Measurements from ENCODE around the gene TSPYL4.
"Not testable (repeated sequence)": the region's sequence is repeated elsewhere in the genome, so short reads cannot be mapped to it uniquely, and the experiment has no call there.

Gene TSPYL4

DNA sequence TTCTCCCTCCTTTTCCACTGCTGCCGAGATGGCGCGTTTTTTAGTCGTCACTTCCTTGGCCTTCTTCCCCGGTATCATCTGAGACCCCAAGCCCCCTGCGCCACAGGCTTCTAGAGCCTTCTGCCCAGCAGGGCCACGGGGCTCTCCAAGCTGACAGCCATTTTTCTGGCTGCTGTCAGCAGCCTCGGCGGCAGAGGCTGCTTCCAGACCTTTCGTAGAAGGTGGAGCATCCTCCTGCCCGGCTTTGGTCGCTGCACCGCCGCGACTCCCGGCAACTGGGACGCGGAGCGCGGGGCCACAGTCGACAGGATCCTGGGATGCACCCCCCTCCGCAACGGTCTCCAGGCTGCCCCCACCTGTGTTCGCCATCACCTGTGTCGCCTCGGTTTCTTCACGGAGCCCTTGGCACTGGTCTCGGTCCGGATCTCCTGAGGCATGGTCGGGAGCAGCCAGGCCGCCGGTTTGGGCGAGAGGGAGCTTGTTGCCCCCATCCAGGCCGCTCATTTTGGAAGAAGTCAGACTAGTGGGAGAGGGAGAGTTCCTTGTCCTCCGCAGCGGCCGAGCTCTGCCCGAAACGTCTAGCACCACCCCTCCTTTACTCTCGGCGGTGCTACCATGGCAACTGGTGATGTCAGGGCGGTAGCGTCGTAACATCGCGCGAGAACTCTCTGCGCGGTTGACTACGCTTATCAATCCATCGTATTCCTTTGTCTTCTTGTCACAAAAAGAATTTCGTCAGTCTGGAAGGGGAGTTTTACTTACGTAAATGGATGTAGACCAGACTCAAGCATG, at the start of gene TSPYL4:
TSPYL4 (minus strand) TSS at position 571 of the 792 bp plus-strand sequence; CDS start at position 504, 67 bp downstream.
- DNase-seq (ENCODE audit: low spot score) = peak; percentile 92

- no peak for DNase-seq (ENCODE audit: low spot score)
These were observed 47.2 kb upstream of the TSPYL4 start for GRCh38 chr6:116301104-116301503.

DNA sequence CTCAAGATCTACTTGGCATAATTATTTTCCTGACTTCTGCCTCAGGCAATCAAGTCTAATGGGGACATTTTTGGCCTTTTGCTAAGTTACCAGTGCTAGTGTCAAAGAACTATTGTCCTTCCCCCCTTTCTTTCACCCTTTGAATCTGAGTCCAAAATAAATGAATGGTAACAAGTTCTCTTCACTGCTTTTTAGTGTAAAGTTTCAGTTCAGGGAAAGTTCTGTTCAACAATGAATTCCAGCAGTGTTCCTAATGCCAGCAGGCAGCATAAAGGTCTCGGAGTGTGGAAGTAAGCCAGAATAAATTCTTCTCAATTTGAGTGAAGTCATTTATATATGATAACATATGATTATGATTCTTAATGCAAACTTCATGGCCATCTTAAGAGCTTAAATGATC, 46.7 kb upstream of the TSPYL4 start:
- no peak for DNase-seq (ENCODE audit: low spot score)

DNA sequence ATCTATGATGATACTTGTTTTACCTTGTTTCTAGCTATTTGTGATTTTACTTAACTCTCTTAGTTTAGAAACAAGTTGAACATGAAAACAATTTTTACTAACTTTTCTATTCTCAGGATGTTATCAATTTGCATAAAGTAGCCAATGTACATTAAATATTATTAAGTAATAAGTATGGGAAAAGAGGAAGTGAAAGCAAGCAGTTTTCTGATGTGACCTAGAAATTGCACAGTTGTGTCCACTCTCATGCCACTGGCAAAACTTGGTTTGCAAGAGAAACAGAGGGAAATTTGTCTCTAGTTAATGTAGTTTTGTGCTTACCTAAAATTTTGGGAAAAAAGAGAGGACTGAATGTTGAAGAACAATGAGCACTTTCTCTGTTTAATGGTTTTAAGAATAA, 45.1 kb upstream of the TSPYL4 start:
- DNase-seq (ENCODE audit: low spot score) = no peak

DNA sequence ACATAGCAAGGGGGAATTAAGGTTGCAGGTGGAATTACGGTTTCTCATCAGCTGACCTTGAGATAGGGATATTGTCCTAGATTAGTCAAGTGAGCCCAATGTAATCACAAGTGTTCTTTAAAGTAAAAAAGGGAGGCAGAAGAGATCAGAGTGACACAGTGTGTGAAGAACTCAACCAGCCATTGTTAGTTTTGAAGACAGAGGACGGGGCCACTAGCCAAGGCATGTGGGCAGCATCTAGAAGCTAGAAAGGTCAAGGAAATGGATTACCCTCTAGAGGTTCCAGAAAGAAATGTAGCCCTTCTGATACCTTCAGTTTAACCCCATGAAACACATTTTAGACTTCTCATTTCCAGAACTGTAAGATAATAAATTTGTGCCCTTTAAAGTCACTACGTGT, 44.4 kb upstream of the TSPYL4 start:
- DNase-seq (ENCODE audit: low spot score) = no peak

DNA sequence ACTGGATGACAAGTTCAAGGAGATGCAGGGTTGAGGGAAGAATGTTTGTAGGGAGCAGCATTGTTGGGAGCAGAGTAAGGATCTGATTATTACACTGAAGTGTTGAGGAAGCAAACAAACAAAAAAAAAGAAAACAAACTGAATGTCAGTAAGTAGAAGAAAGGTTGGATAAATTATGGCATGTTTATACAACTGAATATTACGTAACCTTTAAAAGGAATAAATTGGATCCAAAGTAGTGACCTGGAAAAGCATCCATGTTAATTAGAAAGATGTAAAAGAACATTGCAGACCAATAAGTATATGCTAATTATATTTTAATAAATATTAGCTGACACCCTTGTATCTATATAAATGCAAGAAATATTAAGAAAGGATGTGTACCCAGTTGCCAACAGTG, 38.7 kb upstream of the TSPYL4 start:
- DNase-seq (ENCODE audit: low spot score) = no peak

GRCh38 chr6:116291701-116292396, 38.0 kb upstream of the TSPYL4 start:
- DNase-seq (ENCODE audit: low spot score) = no peak

DNA sequence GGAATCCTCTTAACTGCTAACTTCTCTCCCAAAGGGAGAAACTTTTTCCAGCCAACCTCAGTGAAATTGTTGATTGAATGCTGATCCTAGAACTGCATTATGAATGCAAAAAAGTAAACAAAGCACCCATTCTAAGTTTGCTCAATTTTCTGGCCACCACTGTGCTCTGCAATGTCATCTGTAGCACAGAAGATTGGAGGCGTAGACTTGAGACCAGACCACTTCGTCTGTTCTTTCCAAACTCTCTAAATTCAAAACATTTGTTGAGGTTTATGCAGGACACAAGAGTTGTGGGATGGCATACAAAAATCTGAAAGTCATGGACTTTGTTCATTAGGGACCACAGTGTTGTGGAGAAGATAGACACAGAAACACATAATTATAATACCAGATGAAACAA, 36.9 kb upstream of the TSPYL4 start:
- no peak for DNase-seq (ENCODE audit: low spot score)

DNA sequence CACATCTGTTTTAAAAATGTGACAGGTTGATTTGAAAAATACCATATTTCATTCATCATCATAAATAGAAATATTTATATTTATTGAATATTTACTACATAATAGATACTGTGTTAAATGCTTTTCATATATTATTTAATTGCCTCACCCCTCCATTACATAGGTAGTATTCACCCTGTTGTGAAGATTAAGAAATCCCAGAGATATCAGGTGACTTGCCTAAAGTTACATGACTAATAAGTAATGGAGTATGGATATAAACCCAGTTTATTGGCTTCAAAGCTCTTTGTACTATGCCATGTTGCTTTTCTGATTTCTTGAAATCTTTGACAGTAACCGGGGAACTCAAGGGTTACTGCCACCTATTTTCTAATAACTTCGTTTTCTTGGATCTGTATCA, 36.0 kb upstream of the TSPYL4 start:
- DNase-seq (ENCODE audit: low spot score) = no peak

- DNase-seq (ENCODE audit: low spot score) = peak; percentile 43
These were observed 33.9 kb upstream of the TSPYL4 start for GRCh38 chr6:116287689-116288282.

DNA sequence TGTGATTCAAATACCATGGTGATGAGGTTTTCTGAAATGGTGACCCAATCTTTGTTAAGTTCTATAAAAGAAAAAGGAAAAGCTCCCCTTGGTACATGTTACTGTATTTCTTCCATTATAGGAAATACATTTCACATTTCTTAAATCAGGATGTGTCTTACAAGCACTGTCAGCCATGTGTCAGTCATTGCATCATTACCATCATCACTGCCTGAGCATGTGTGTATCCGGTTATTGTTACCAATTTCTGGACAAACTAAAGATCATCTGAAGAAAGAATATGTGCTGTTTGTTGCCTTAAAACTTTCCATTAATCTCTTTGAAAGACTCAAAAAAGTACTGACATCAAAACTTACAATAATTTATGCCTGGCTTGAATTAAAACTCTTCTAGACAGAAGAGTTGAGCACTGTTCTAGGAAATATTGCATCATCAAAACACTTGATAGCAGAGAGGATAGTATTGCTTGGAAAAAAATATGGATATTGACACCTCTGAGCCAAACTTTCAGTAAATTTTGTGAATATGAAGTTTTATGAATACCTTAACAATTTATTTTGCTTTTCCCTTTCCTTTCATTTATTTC, 33.0 kb upstream of the TSPYL4 start:
- DNase-seq (ENCODE audit: low spot score) = no peak

- not testable (repeated sequence) for DNase-seq (ENCODE audit: low spot score)
These were observed 31.1 kb upstream of the TSPYL4 start for GRCh38 chr6:116284984-116285383.

GRCh38 chr6:116283191-116283590, 29.3 kb upstream of the TSPYL4 start:
- no peak for DNase-seq (ENCODE audit: low spot score)

DNA sequence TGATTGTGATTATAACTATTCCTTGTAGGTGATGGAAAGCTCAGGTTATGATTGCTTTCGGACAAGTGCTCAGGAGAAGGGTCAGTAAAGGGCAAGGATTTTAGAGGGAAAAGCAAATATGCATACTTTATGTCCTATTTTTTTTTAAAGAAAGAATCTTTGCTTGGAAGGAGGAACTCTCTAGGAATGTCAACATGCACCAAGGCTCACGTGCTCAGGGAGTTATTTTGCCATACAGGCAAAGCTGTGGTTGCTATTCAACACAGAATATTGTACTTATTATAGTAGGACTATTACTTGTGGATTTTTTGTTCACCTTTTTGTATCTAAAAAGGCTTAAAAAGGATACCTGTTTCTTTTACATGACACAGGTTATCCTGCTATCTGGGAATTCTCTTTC, 28.8 kb upstream of the TSPYL4 start:
- DNase-seq (ENCODE audit: low spot score) = no peak

DNA sequence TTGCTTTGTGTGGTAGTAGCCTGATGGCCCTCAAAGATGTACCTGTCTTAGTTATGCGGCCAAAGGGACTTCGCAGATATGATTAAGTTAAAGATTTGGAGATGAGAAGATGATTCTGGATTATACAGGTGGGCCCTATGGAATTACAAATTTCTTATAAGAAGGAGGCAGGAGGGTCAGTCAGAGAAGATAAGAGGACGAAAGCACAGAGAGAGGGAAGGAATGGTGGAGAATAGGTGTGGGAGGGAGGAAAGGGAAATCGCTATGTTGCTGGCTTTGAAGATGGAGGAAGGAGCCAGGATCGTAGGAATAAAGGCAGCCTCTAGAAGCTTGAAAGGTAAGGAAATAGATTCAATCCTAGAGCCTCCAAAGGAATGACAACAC, 27.1 kb upstream of the TSPYL4 start:
- DNase-seq (ENCODE audit: low spot score) = no peak

GRCh38 chr6:116280161-116280932, 26.5 kb upstream of the TSPYL4 start:
- no peak for DNase-seq (ENCODE audit: low spot score)

DNA sequence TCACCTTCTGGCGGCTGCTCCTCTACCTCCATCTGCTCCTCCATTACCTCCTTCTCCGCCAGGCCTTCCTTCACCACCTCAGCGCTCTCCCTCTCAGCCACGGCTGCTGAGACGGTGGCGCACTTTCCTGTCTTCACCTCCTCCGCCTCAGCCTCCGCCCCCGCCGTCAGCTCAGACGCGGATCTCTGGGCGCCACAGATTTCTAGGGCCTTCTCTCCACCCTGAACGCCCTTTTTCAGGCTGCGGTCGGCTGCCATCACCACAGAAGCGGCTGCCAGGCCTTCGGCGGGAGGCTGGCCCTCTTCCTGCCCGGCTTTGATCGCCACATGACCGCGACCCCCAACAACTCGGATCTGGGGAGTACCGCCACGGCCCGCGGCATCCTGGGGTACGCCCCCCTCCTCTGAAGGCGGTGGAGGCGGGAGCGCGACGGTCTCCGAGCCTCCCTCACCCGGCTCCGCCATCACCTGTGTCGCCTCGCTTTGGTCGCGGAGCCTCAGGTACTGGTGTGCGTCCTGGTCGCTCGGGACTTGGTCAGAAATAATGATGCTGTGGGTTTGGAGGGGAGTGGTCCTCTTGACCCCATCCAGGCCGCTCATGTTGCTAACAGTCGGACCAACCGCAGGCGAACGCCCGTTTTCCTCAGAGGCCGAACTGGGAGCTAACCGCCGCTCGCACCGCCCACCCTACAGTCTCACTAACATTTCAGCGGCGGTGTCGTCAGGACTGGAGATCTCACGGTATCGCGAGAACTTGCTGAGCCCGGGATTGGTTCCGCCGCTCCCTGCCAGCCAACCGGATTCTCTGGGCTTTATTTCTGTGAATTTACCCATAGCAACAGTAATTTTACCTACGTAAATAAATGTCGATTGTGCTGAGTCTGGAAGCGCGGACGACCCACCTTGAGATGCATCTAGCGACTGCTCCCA, 25.6 kb upstream of the TSPYL4 start, which contains the start of gene TSPYL1:
TSPYL1 (minus strand) TSS at position 699 of the 929 bp plus-strand sequence; CDS start at position 599, 100 bp downstream.
- DNase-seq (ENCODE audit: low spot score) = peak; percentile 96

- DNase-seq (ENCODE audit: low spot score) = no peak
These were observed 25.0 kb upstream of the TSPYL4 start for GRCh38 chr6:116278854-116279231.

GRCh38 chr6:116278481-116278829, 24.6 kb upstream of the TSPYL4 start:
- no peak for DNase-seq (ENCODE audit: low spot score)

GRCh38 chr6:116277124-116277523, 23.2 kb upstream of the TSPYL4 start:
- DNase-seq (ENCODE audit: low spot score) = no peak

DNA sequence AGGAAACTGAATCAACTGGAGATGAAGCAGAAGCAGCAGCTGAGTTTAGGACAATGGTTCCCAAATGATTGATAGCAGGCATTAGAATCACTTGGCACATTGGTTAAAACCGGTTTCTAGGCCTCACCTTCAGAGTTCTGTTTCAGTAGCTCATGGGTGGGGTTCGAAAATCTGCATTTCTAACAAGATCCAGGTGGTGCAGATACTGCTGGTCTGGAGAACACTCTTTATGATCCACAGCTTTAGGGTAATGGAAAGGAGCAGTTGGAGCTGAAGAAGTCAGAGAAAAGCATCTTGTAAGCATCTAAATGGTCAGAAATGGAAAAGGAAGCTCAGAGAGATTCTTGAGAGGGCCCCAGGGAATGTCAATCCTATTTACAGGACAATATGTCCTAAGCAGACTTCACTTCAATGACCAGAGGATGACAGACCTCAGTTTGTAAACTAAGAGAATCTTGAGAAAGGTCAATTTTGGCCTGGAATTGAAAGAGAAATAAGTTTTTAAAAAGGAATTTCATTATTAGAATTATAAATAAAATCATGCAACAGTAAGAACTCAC, 17.4 kb upstream of the TSPYL4 start:
- DNase-seq (ENCODE audit: low spot score) = no peak

Measured in CD4-positive, alpha-beta T cell treated with Interleukin-6 at 100 ng/mL for 8 hours (primary cell).